HFF-Myc (cell line): ENCODE measurements around the gene PALD1.

Experiments used
- DNase-seq: peaks from one replicate; pipeline ENCODE4 v3.0.0-alpha.2; 2011; ENCODE audit warnings: low read depth; ENCODE audit errors: extremely low read depth
- H3K4me3 ChIP-seq: replicated peaks from 2 replicates; pipeline ENCODE4 v1.5.1; 2011; ENCODE audit warnings: low read depth, mild to moderate bottlenecking, control low read depth, low read length
- TF ChIP-seq, protein P1 (sequence below): IDR thresholded peaks from 2 replicates; pipeline ENCODE4 v1.5.1; 2012; ENCODE audit warnings: mild to moderate bottlenecking, low read depth, low read length, control low read depth; ENCODE audit errors: missing control alignments

Gene PALD1

DNA sequence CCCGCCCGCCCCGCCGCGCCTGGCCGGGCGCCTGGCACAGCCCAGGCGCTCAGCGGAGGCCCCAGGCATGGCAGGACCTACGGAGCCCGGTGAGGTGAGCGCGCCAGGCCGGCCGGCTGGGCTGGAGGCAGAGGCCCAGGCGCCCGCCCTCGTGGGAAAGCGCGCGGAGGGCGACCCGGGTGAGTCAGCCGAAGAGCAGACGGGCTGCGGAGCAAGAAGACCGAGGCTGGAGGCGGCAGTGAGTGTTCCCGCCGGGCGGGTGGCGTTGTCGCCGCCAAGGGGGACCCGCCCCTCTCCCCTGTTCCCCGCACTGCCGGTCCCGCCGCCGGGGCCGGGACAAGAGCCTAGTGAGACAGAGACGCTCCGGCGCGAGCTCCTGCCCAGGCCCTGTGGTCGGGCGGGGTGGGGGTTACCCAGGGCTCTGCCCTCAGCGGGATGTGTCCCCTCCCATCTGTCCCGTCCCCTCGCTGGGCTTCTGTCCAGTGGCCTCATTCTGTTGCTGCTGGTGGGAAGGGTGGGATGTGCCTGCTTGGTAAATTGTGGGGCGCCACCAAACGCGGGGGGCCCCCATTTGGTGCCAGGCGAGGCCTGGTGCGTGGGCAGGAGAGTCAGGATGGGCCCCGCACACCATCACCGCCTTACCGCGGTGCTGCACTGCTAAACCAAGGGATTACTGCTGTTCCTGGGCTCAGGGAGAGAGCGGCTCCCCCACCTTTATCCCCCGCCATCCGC, 20.1 kb upstream of the PALD1 start:
- TF ChIP-seq, protein P1, sequence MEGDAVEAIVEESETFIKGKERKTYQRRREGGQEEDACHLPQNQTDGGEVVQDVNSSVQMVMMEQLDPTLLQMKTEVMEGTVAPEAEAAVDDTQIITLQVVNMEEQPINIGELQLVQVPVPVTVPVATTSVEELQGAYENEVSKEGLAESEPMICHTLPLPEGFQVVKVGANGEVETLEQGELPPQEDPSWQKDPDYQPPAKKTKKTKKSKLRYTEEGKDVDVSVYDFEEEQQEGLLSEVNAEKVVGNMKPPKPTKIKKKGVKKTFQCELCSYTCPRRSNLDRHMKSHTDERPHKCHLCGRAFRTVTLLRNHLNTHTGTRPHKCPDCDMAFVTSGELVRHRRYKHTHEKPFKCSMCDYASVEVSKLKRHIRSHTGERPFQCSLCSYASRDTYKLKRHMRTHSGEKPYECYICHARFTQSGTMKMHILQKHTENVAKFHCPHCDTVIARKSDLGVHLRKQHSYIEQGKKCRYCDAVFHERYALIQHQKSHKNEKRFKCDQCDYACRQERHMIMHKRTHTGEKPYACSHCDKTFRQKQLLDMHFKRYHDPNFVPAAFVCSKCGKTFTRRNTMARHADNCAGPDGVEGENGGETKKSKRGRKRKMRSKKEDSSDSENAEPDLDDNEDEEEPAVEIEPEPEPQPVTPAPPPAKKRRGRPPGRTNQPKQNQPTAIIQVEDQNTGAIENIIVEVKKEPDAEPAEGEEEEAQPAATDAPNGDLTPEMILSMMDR: no peak
- no peak overlapping the region; the same call in 1 of the 2 replicates for H3K4me3 ChIP-seq
- DNase-seq: no peak

DNA sequence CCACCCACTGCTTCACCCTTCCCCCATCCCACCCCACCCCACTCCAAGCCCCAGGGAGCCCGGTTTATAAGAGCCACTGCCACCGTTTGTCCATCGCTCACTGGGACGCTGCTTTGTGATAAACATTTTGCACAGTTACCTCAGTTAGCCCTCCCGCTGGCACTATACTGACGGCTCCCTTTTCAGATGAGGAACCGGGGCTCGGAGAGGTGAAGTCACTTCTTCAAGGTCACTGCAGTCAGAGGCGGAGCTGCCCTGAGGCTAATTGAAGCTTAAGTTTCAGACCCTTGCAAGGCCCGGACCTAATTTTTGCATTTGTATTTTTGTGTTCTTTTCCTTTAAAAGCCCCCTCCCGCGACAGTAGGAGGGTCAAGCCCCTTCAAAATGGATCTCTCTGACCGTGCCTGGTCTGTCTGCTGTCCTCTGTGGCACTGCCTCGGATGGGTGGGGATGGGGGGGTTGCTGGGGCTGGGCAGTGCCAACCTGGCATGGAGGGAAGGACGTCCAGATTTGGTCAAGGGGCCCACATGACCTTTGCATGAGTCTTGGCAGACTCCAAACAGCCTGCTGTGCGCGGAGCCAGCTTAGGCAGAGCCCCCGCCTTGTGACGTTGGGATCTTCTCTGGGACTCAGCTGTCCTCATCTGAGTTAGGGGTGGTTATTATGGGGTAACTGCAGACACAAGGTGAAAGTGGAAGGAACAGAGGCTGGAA, 19.4 kb upstream of the PALD1 start:
- TF ChIP-seq, protein P1: no peak
- no peak overlapping the region for H3K4me3 ChIP-seq
- no peak for DNase-seq

DNA sequence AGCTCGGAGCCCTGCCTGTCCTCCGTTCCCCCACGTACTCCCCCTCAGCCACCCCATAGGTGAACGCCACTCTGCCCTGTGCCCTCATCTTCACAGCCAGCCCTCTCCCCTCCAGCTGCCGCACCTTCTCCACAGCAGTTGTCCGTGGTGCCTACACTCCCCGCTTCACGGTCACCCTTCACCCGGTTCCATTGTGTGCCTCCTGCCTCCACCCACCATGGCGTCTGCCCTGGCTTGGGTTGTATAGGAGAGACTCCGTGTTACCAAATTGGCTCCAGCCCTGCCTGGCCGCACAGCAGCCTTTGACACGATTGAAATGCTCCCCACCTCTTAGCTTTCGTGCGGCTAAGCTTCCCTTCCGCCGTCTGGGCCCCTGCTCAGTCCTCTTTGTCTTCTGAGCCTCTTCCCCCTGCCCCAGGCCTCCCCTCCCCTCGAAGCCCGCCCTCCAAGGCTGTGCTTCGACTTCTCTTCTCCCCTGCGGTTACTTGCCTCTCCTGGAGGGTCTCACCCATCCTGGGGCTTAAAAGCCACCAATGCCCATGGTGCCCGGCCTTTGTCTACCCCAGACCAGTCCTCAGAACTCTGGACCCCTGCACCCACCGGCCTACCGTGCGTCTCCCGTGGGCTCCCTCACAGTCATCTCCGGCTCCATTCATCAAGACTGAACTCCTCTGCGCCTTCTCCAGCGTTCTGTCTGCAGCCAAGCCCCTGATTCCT, 18.6 kb upstream of the PALD1 start:
- no peak for DNase-seq
- TF ChIP-seq, protein P1: no peak
- H3K4me3 ChIP-seq: no peak overlapping the region

DNA sequence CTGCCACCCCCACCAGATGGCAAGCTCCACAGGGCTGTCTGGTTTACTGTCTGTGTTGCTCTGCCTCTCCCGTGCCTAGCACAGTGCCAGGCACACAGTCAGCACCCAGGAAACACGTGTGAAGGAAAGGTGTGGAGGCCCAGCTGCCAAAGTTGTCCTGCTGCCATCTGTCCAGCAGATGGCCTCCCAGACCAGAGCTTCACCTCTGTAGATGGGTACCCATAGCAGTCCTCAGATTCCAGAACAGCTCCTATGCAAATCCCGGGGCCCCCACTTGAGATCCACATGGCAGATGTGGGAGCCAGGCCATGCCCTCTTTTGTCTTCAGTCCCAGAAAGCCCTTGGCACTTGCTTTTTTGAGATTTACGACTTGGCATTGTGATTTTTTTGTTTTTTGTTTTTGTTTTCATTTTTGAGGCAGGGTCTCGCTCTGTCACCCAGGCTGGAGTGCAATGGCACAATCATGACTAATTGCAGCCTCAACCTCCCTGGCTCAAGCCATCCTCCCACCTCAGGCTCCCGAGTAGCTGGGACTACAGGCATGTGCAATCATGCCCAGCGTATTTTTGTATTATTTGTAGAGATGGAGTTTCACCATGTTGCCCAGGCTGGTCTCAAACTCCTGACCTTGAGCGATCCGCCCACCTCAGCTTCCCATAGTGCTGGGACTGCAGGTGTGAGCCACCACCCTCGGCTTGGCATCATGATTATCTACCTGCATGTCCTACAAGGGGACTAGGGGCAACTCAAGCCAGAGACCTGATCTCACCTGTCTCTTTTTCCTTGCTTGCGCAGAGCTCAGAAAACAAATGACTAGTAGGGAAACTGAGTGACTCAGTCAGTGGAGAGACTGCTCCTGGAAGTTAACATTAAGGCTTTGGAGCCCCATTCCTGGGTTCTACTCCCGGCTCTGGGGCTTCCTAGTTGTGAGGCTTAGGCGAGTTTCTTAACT, 16.9 kb upstream of the PALD1 start:
- peak; percentile 31 for DNase-seq
- no peak overlapping the region for H3K4me3 ChIP-seq
- TF ChIP-seq, protein P1: peak; percentile 87

DNA sequence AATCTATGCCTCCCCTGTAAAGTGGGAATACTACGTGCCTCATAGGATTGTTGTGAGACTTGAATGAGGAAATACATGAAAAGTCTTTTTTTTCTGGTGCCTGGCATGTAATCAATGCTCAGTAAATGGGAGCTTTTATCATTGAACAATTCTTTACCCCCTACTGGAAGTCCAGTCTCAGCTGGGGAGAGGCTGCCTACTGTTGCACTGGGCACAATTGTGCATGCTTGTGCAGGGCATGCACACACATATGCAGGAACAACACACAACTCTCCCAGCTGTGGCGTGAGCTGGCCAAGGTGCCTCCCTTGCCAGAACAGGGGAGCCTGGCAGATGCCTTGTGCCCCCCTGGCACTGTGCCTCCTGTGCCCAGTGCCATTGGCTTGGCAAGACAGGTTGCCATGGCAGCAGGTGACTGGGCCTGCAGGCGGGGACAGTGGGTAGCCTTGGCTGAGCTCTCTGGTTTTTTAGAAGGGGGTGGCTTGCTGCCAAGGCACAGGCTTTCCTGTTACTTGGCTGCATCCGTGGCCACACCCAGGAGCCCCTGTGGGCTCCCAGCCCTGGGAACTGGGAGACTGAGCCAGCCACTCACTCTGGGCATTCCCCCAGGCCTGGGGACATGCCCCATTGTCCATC, 16.1 kb upstream of the PALD1 start:
- H3K4me3 ChIP-seq: no peak overlapping the region
- DNase-seq: no peak
- TF ChIP-seq, protein P1: no peak
